T1000 (cell line): ENCODE measurements around the gene PSMD3.
"Not testable (repeated sequence)": the region's sequence is repeated elsewhere in the genome, so short reads cannot be mapped to it uniquely, and the experiment has no call there.

Experiments used
- DNase-seq: peaks from one replicate; lab custom pipeline; 2025; ENCODE audit warnings: mixed read lengths; lab: John Stamatoyannopoulos, UW

The PSMD3 gene

DNA sequence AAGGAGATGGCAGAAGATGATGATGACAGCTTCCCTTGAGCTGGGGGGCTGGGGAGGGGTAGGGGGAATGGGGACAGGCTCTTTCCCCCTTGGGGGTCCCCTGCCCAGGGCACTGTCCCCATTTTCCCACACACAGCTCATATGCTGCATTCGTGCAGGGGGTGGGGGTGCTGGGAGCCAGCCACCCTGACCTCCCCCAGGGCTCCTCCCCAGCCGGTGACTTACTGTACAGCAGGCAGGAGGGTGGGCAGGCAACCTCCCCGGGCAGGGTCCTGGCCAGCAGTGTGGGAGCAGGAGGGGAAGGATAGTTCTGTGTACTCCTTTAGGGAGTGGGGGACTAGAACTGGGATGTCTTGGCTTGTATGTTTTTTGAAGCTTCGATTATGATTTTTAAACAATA, 16.9 kb downstream of the PSMD3 start:
- DNase-seq, result no peak

DNA sequence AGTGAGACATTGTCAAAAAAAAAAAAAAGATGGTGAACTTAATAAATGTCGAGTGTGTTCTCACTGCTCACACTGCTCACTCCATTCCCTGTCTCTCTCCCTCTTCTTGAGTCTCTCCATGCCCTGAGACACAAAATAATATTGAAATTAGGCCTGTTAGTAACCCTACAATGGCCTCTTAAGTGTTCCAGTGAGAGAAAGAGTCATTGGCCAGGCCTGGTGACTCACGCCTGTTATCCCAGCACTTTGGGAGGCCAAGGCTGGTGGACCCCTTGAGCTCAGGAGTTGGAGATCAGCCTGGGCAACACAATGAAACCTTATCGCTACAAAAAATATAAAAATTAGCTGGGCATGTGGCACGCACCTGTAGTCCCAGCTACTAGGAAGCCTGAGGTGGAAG, 18.5 kb downstream of the PSMD3 start:
- DNase-seq, result no peak

DNA sequence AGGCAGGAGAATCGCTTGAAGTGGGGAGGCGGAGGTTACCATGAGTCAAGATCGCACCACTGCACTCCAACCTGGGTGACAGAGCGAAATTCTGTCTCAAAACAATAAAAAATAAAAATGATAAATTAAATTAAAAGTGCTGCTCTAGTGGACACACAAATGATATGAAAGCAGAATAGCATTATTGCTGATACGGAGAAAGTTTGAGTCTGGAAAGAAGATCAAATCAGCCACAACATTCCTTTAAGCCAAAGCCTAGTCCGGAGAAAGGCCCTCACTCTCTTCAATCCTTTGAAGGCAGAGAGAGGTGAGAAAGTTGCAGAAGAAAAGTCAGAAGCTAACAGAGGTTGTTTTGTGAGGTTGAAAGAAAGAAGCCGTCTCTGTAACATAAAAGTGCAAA, 19.6 kb downstream of the PSMD3 start:
- DNase-seq, result no peak

DNA sequence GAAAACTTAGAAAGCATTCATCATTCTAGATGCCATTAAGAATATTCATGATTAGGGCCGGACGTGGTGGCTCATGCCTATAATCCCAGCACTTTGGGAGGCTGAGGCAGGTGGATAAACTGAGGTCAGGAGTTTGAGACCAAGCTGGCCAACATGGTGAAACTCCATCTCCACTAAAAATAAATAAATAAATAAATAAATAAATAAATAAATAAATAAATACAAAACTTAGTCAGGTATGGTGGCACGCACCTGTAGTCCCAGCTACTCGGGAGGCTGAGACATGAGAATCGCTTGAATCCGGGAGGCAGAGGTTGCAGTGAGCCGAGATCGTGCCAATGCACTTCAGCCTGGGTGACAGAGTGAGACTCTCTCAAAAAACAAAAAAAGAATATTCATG, 20.7 kb downstream of the PSMD3 start:
- DNase-seq, result not testable (repeated sequence)

DNA sequence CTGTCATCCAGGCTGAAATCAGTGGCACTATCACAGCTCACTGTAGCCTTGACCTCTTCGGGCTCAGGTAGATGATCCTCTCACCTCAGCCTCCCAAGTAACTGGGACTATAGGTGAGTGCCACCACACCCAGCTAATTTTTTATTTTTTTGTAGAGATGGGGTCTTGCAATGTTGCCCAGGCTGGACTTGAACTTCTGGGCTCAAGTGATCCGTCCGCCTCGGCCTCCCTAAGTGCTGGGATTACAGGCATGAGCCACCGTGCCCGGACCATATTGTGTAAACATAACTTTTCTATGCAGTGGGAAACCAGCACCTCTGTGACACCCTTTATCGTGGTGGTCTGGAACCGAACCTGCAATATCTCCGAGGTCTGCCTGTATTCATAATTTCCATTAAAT, 23.5 kb downstream of the PSMD3 start:
- no peak for DNase-seq

DNA sequence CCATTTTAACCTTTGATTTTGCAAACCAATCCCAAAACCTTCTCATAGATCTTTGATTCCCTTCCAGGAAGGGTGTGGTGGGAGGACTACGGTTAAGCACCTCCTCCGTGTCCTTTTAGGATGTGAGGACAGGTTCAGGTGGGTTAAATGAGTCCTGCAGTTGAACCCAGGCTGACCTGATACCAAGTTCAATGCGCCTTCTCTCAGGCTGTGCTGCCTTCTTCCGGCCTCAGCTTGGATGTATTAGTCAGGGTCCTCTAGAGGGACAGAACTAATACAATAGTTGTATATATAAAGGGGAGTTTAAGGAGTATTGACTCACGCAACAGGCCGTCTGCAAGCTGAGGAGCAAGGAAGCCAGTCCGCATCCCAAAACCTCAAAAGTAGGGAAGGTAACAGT, 24.1 kb downstream of the PSMD3 start:
- DNase-seq, result no peak

DNA sequence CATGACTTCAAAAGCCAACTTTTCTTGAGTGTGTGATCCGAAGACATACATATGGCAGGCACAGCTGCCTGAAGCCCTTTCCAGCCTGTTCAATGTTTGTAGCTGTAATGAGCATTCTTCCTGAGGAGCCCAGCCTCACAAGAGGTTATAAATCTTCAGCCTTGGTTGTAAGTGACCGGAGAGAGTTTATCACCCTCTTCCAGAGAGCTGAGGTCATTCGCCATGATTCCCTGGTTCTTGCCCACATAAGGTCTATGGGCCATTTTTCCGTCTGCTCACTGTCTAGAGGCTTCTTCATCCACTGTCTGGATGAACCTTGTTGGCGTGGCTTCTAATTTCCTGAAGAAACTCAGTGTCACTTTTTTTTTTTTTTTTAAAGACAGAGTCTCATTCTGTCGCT, 24.9 kb downstream of the PSMD3 start:
- no peak for DNase-seq

DNA sequence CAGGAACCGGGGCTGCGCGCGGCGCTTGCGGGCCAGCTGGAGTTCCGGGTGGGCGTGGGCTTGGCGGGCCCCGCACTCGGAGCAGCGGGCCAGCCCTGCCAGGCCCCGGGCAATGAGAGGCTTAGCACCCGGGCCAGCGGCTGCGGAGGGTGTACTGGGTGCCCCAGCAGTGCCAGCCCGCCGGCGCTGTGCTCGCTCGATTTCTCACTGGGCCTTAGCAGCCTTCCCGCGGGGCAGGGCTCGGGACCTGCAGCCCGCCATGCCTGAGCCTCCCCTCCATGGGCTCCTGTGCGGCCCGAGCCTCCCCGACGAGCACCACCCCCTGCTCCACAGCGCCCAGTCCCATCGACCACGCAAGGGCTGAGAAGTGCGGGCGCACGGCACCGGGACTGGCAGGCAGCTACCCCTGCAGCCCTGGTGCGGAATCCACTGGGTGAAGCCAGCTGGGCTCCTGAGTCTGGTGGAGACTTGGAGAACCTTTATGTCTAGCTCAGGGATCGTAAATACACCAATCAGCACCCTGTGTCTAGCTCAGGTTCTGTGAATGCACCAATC, 30.4 kb downstream of the PSMD3 start:
- not testable (repeated sequence) for DNase-seq

DNA sequence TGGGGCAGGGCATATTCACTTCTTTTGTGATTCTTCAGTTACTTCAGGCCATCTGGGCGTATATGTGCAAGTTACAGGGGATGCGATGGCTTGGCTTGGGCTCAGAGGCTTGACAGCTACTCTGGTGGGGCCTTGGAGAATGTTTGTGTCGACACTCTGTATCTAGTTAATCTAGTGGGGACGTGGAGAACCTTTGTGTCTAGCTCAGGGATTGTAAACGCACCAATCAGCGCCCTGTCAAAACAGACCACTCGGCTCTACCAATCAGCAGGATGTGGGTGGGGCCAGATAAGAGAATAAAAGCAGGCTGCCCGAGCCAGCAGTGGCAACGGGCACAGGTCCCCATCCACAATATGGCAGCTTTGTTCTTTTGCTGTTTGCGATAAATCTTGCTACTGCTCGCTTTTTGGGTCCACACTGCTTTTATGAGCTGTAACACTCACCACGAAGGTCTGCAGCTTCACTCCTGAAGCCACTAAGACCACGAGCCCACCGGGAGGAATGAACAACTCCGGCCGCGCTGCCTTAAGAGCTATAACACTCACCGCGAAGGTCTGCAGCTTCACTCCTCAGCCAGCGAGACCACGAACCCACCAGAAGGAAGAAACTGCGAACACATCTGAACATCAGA, 31.5 kb downstream of the PSMD3 start:
- not testable (repeated sequence) for DNase-seq

DNA sequence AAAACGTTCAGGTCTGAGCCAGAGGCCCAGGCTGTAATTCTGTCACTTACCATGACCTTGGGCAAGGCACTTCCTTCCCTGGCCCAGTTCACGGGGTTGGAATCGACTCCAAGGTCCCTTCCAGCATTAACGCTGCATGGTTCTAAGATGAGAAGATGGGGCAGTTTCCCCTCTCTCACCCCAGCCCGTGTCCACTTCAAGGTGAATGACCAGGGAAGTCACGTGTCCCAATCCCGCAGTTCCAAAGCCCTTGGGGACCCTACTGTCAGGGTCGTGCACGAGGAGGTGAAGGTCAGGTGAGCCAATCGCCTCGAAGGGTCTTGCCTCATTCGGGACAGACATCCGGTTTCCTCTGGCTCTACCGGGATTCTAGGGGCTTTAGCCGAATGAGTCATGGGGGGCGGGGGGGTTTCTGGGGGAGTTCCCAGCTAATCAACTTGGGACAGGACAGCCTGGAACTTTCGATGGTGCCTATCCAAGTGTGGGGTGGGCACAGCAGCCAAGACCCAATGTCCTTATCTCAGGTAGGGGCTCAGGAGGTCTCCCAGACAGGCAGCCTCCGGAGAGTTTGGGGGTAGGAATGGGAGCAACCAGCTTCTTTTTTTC, 33.9 kb downstream of the PSMD3 start:
- DNase-seq, result no peak

DNA sequence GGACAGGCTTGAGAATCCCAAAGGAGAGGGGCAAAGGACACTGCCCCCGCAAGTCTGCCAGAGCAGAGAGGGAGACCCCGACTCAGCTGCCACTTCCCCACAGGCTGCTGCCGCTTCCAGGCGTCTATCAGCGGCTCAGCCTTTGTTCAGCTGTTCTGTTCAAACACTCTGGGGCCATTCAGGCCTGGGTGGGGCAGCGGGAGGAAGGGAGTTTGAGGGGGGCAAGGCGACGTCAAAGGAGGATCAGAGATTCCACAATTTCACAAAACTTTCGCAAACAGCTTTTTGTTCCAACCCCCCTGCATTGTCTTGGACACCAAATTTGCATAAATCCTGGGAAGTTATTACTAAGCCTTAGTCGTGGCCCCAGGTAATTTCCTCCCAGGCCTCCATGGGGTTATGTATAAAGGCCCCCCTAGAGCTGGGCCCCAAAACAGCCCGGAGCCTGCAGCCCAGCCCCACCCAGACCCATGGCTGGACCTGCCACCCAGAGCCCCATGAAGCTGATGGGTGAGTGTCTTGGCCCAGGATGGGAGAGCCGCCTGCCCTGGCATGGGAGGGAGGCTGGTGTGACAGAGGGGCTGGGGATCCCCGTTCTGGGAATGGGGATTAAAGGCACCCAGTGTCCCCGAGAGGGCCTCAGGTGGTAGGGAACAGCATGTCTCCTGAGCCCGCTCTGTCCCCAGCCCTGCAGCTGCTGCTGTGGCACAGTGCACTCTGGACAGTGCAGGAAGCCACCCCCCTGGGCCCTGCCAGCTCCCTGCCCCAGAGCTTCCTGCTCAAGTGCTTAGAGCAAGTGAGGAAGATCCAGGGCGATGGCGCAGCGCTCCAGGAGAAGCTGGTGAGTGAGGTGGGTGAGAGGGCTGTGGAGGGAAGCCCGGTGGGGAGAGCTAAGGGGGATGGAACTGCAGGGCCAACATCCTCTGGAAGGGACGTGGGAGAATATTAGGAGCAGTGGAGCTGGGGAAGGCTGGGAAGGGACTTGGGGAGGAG, 34.7 kb downstream of the PSMD3 start, which contains the start of gene CSF3:
Gene CSF3, plus strand, starts transcription at position 436 of the 993 bp plus-strand sequence. Its CDS starts 35 bp downstream, at position 471.
- DNase-seq, result no peak

DNA sequence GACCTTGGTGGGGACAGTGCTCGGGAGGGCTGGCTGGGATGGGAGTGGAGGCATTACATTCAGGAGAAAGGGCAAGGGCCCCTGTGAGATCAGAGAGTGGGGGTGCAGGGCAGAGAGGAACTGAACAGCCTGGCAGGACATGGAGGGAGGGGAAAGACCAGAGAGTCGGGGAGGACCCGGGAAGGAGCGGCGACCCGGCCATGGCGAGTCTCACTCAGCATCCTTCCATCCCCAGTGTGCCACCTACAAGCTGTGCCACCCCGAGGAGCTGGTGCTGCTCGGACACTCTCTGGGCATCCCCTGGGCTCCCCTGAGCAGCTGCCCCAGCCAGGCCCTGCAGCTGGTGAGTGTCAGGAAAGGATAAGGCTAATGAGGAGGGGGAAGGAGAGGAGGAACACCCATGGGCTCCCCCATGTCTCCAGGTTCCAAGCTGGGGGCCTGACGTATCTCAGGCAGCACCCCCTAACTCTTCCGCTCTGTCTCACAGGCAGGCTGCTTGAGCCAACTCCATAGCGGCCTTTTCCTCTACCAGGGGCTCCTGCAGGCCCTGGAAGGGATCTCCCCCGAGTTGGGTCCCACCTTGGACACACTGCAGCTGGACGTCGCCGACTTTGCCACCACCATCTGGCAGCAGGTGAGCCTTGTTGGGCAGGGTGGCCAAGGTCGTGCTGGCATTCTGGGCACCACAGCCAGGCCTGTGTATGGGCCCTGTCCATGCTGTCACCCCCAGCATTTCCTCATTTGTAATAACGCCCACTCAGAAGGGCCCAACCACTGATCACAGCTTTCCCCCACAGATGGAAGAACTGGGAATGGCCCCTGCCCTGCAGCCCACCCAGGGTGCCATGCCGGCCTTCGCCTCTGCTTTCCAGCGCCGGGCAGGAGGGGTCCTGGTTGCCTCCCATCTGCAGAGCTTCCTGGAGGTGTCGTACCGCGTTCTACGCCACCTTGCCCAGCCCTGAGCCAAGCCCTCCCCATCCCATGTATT, 35.7 kb downstream of the PSMD3 start:
- DNase-seq, result no peak

DNA sequence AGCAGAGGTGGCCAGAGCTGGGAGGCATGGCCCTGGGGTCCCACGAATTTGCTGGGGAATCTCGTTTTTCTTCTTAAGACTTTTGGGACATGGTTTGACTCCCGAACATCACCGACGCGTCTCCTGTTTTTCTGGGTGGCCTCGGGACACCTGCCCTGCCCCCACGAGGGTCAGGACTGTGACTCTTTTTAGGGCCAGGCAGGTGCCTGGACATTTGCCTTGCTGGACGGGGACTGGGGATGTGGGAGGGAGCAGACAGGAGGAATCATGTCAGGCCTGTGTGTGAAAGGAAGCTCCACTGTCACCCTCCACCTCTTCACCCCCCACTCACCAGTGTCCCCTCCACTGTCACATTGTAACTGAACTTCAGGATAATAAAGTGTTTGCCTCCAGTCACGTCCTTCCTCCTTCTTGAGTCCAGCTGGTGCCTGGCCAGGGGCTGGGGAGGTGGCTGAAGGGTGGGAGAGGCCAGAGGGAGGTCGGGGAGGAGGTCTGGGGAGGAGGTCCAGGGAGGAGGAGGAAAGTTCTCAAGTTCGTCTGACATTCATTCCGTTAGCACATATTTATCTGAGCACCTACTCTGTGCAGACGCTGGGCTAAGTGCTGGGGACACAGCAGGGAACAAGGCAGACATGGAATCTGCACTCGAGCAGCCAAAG, 36.9 kb downstream of the PSMD3 start:
- DNase-seq, result no peak

DNA sequence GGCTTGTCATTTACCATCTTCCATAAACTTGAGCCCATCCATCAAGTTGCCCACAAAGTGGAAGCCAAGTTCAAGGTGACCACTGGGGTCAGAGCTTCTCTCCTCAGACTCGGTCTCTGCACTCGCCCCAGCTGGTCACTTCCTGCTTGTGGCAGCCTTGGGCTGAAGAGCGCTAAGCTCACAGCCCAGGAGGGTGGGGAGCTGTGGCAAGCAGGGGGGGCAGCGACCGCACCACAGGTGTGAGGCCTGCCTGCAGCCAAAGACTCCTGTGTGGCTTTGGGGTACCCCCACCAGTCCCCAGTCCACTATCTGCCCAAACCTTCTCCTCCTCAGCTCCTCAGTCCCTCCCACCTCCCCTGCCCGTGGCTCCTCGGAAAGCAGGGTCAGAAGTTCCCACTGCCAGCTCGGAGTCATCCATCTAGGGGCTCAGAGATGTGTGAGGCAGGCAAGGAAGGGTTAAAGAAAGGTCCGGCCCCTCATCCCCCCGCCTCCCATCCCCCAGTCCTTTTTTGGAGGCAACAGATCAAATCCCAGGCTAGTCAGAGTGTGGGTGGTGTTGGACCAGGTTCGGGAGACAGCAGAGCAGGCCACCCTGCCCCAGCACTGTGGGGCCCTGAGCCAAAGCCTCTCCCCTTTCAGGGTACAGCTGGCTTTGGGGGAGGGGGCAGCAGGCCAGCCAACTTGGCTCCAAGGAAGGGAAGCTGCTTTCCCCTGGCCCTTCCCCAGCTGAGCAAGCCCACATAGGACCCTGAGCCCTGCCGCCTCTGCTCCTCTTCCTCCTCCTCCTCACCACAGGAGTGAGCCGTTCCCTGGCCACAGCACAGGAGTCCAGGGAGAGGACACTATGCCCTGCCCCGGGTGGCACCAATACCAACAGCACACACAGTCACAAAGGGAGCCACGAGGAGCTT, 37.9 kb downstream of the PSMD3 start:
- DNase-seq, result no peak

DNA sequence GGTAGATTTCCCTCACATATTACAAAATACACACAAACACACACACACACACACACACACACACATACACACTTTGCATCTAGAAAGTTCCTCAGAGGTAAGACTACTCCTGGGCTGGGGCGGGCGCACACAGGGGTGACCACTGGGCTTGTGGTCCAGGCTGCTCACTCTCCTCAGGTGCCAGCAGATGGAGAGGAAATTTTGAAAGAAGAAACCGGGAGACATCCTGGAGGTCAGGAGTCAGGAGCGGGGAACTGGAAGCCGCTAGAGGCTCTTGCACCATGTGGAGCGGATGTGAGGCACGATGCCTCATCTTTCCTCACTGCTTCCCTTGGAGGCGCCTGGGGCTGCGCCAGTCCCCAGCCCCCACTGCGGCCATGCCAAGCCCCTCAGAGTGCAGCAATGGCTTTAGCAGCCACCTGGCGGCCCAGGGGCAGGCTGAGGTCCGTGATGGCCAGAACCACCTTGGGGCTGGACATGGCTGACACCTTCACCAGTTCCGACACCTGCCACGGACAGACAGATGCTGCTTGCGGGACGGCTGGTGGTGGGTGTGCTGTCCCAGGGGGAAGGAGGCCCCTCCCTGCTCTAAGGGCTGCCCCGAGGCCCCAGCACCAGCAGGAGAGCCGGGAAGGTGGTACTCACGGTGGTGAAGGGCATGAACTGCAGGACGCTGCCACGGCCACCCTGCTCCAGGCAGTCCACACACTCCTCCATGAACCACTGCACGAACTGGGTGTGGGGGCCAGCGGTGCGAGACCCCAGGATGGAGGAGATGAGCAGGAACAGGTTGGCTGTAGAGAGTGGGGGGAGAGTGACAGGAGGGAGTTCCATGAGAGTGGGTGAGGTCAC, 38.8 kb downstream of the PSMD3 start:
- peak; percentile 34 for DNase-seq

DNA sequence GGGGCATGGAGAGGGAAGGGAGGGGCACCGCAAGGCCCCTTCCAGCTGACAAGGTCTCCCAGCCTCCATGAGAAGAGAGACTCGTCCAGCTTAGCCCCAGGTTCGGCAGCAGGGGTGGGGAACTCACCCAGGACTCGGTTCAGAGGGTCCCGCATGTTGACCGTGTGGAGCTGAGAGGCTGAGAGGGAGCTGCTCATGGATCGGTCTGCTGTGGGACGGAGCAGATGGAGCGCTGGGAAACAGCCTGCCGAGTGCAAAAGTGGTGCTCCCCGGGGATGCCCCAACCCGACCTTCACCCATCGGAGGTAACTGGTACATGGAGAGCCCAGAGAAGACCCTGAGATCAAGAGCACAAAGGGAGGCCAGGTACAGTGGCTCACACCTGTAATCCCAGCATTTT, 39.5 kb downstream of the PSMD3 start:
- no peak for DNase-seq

DNA sequence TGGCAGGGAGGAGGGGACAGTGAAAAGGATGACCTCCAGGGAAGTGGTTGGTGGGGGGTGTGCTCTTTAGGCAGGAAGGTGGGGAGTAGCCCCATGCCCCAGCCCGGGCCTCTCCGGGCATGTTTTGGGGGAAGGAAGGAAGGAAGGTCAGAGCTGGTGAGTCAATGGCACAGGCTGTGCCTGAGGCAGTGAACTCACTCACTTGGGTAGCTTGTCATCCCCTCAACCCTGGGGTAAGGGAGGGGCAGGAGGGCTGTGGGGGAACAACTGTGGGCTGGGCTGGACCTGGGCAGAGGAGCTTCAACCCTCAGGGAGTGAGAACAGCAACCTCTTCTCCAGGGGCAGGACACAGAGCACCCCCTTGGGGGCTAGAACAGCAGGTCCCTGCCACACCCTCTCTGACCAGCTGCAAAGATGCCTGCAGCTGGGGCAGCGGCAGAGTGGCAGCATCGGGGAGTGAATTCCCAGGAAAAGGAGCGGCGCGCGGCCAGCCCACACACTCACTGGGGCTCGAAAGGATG, 40.9 kb downstream of the PSMD3 start:
- DNase-seq, result peak; percentile 96

DNA sequence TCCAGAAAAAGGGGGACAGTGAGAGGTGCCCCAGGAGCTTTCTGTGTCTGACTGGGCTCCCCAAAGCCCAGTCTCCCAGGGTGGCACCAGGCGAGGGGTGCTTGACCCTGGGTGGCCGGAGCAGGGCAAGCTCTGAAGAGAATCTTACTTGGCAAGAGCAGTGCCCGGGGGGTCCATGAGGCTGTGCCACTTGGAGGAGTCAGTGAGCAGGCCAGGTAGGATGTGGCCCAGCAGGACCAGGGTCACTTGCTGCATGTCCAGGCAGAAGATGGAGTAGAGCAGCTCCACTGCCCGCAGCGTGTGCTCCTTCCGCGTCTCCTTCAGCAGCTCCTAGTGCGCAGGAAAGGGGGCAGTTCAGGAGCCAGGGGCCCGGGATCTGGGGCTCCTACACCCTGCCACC, 41.9 kb downstream of the PSMD3 start:
- DNase-seq, result no peak
